GM18858 (cell line): ENCODE measurements around the gene CEBPA.

Experiments
- ATAC-seq: cut with Tn5 transposase; IDR thresholded peaks from one replicate; pipeline ENCODE4 v1.9.1; 2021; ENCODE audit not compliant: unreplicated experiment

The CEBPA gene

GRCh38 chr19:33273881-33274662 is 28.3 kb downstream of the CEBPA start:
- no peak for ATAC-seq

GRCh38 chr19:33273065-33273736 is 29.1 kb downstream of the CEBPA start:
- ATAC-seq = no peak

GRCh38 chr19:33271246-33272021 is 30.9 kb downstream of the CEBPA start:
- no peak for ATAC-seq

GRCh38 chr19:33270769-33271168 is 31.6 kb downstream of the CEBPA start:
- ATAC-seq = no peak

GRCh38 chr19:33269016-33269415 is 33.3 kb downstream of the CEBPA start:
- ATAC-seq = no peak

GRCh38 chr19:33268162-33268991 is 34.0 kb downstream of the CEBPA start:
- ATAC-seq = no peak

GRCh38 chr19:33267706-33268105 is 34.6 kb downstream of the CEBPA start:
- ATAC-seq = no peak

GRCh38 chr19:33266974-33267484 is 35.3 kb downstream of the CEBPA start:
- ATAC-seq = no peak

- no peak for ATAC-seq
Observed at GRCh38 chr19:33264881-33265445, 37.4 kb downstream of the CEBPA start.

GRCh38 chr19:33263325-33264023 is 38.9 kb downstream of the CEBPA start:
- no peak for ATAC-seq

- no peak for ATAC-seq
Observed at GRCh38 chr19:33261511-33262189, 40.7 kb downstream of the CEBPA start.

GRCh38 chr19:33260628-33261418 is 41.5 kb downstream of the CEBPA start:
- ATAC-seq = no peak

GRCh38 chr19:33259539-33259938 is 42.8 kb downstream of the CEBPA start:
- no peak for ATAC-seq

GRCh38 chr19:33257828-33258227 is 44.5 kb downstream of the CEBPA start:
- ATAC-seq = no peak

GRCh38 chr19:33256261-33256660 is 46.1 kb downstream of the CEBPA start:
- ATAC-seq = no peak

GRCh38 chr19:33255781-33256180 is 46.6 kb downstream of the CEBPA start:
- ATAC-seq = no peak

GRCh38 chr19:33254245-33254824 is 48.0 kb downstream of the CEBPA start:
- no peak for ATAC-seq

- no peak for ATAC-seq
Observed at GRCh38 chr19:33252971-33253370, 49.4 kb downstream of the CEBPA start.
